CD4-positive, alpha-beta T cell treated with Interleukin-12 subunit alpha and Interleukin-12 subunit beta, for 1 hour (primary cell): Measurements from ENCODE around the gene NOP53.
"Not testable (repeated sequence)": the region's sequence is repeated elsewhere in the genome, so short reads cannot be mapped to it uniquely, and the experiment has no call there.

Source experiments
- DNase-seq: peaks from one replicate; pipeline ENCODE4 v3.0.0-alpha.2; 2020

NOP53 gene

GRCh38 chr19:47778954-47779351, 33.6 kb downstream of the NOP53 start:
- peak; percentile 12 for DNase-seq

- DNase-seq, result no peak
Measured at GRCh38 chr19:47779524-47780214, 34.3 kb downstream of the NOP53 start.

GRCh38 chr19:47780215-47780551, 34.8 kb downstream of the NOP53 start:
- DNase-seq, result no peak

GRCh38 chr19:47781590-47782262, 36.4 kb downstream of the NOP53 start:
- no peak for DNase-seq

GRCh38 chr19:47786566-47786965, 41.2 kb downstream of the NOP53 start:
- DNase-seq, result no peak

- DNase-seq, result not testable (repeated sequence)
Measured at GRCh38 chr19:47787307-47787706, 42.0 kb downstream of the NOP53 start.

GRCh38 chr19:47789811-47790210, 44.5 kb downstream of the NOP53 start:
- DNase-seq, result not testable (repeated sequence)

GRCh38 chr19:47790398-47790814, 45.1 kb downstream of the NOP53 start:
- DNase-seq, result peak; percentile 80

- DNase-seq, result no peak
Measured at GRCh38 chr19:47792616-47793015, 47.3 kb downstream of the NOP53 start.

GRCh38 chr19:47794526-47794925, 49.2 kb downstream of the NOP53 start:
- DNase-seq, result no peak

- DNase-seq, result no peak
Measured at GRCh38 chr19:47796785-47797184, 51.4 kb downstream of the NOP53 start.

GRCh38 chr19:47797996-47798903, 52.9 kb downstream of the NOP53 start:
- no peak for DNase-seq

GRCh38 chr19:47798904-47799266, 53.5 kb downstream of the NOP53 start:
- DNase-seq, result no peak

GRCh38 chr19:47801270-47801669, 55.9 kb downstream of the NOP53 start:
- no peak for DNase-seq

- DNase-seq, result no peak
Measured at GRCh38 chr19:47802521-47803043, 57.2 kb downstream of the NOP53 start.

- DNase-seq, result not testable (repeated sequence)
Measured at GRCh38 chr19:47803148-47803547, 57.8 kb downstream of the NOP53 start.

GRCh38 chr19:47803671-47804070, 58.3 kb downstream of the NOP53 start:
- not testable (repeated sequence) for DNase-seq

GRCh38 chr19:47804451-47804850, 59.1 kb downstream of the NOP53 start, which contains the start of gene TPRX1:
TSS of gene TPRX1 (minus strand) at chr19:47804551. CDS start at chr19:47804539, 12 bp downstream.
- DNase-seq, result not testable (repeated sequence)

GRCh38 chr19:47805313-47805712, 60.0 kb downstream of the NOP53 start:
- DNase-seq, result no peak

- no peak for DNase-seq
Measured at GRCh38 chr19:47806435-47806834, 61.1 kb downstream of the NOP53 start.
